HG03025 (cell line): Measurements from ENCODE around the gene VCL.
"Not testable (repeated sequence)": the region's sequence is repeated elsewhere in the genome, so short reads cannot be mapped to it uniquely, and the experiment has no call there.

ENCODE experiments used
- ATAC-seq: cut with Tn5 transposase; IDR thresholded peaks from one replicate; pipeline ENCODE4 v1.9.1; 2021; ENCODE audit warnings: mild to moderate bottlenecking, moderate library complexity; ENCODE audit not compliant: unreplicated experiment, low FRiP score

VCL gene

DNA sequence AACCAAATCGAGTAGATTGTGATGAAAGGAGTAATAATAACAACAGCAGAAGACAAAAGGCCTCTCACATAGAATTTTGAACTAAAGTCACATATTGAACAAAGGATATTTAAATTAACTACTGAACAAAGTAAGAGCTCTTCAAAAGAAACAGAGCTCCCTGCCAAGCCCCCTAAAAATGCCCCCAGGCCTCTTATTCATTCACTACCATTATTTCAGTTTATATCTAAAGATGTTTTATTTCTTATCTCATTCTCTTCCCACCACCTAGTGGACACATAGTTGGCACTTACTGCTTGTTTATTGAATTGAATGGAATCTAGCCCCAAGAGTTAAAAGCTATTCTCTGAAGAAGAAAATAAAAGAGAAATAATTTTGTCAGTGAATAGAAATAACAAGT is 37.4 kb downstream of the VCL start:
- no peak for ATAC-seq

DNA sequence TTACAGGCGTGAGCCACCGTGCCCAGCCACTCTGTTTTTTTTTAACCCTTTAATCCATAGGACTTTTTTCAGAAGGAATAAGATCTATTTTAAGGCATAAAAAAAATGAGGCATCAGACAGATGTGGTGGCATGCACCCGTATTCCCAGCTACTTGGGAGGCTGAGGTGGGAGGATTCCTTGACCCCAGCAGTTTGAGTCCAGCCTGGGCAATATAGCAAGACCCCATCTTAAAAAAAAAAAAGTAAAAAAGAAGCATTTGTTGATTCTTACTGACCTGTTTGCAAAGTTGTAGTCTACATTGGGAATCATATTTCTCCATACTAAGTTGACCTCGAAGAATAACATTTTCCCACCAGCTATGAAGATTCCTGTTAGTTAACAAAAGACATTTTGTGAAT is 38.6 kb downstream of the VCL start:
- ATAC-seq = no peak

DNA sequence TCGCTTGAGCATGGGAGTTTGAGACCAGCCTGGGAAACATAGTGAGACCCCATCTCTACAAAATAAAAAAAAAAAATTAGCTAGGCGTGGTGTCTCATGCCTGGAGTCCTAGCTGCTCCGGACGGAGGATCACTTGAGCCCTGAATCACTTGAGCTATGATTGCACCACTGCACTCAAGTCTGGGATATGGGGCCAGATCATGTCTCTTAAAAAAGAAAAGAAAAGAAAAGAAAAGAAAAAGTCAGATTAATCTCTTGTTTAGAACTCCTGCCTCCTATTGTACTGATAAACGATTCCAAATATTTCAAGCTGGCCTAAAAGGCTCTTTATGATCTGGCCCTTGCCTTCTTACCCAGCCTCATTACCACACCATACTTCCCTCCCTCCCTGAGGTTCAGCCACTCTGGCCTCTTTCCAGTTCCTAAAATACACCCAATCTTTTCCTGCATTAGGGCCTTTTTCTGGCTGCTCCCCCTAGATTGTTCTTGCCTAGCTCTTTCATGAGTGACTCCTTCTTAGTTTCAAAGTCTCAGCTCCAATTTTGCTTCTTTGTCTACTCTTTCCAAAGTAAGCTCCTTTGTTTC is 41.7 kb downstream of the VCL start:
- ATAC-seq = no peak

DNA sequence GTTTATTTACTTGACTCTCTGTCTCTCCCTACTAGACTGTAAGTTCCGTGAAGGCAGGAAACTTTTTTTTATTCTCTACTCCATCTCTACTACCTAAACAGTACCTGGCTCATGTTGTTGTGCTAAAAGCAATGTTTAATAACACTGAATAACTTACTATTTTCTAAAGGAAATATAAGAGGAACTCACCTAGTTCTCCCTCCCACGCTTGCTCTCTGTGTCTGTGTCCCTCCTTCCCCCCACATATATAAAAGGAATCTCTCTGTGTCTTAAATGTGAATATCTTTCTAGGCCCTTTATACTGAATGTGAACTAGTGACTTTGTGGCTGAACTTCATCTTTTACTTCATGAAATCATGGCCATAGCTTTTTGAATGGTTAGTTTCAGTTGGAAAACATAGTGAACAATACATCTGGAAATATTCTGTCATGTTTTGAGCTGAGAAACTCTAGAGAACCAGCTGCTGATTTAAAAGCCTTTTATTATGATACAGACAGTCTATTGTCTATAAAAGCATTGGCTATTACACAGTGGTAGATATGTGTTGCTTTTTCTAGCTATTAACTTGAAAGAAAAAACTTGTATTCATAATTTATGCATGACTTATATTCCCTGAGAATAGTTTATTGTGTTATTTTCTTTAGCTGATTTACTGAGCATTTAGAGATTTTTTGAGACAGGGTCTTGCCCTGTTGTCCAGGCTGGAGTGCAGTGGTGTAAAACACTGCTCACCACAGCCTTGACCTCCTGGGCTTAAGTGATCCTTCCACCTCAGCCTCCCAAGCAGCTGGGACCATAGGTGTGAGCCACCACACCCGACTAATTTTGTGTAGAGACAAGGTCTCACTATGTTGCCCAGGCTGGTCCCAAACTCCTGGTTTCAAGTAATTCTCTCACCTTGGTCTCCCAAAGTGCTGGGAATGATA is 42.5 kb downstream of the VCL start:
- ATAC-seq = no peak

DNA sequence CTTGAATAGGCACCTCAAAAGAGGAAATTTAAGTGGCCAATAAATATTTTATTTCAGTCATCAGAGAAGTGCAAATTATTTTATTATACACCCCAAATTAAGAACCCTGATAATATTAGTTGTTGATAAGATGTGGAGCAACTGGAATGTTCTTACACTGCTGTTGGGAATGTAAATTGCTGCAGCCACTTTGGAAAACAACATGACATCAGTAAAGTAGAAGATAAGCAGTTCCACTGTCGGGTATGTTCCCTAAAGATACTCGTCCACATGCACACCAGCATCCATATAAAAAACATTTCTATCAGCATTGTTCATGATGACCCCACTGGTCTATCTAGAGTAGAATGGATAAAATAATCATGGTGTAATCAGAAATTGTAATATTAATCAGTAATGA is 46.5 kb downstream of the VCL start:
- ATAC-seq = no peak

DNA sequence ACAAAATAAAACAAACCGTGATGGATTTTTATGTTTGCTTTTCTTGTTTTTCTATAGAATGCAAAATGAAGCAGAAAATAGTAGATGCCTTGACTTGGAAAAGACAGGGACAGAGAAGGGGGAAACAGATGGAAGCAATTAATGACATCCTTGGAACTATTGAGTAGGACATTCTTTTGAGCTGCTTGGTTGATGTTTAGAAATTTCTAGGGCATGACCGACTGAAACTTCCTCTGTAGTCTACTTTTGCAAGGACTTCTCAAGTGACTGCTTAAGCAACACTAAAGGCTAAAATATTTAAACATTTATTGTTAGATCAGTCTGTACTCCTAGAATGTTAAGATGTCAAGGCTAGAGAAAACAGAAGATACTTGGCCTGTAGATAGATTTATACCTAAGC is 49.4 kb downstream of the VCL start:
- no peak for ATAC-seq

DNA sequence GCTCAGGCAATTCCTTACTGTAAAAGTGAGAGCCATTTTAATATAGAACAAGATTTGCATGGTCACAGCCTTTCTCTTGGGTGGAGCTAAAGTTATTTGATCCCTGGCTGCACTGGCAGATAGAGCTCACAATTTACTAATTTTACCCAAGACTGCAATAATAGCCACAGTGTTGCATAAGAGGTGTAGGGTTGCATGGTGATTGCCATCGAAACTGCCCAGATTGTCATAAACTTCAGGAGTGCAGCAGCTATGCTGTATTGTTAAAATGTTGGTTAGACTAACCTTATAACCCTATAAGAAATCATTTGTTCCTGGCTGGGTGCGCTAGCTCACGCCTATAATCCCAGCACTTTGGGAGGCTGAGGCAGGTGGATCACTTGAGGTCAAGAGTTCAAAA is 50.0 kb downstream of the VCL start:
- ATAC-seq = no peak

DNA sequence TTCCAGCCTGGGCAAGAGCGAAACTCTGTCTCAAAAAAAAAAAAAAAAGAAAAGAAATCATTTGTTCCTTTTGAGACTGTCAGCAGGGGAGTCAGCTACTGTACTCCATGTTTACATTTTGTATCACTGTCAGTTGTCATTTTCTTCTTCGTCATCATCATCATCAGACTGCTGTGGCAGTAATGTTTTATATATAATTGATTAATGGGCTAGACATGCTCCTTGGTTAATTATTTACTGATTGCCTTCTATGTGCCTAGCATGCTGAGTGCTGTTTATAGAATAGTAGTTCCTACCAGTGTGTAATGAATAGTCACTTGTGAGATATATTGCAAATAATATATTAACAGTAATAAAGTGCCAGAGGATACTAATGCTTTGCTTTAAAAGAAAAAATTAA is 50.5 kb downstream of the VCL start:
- ATAC-seq = no peak

DNA sequence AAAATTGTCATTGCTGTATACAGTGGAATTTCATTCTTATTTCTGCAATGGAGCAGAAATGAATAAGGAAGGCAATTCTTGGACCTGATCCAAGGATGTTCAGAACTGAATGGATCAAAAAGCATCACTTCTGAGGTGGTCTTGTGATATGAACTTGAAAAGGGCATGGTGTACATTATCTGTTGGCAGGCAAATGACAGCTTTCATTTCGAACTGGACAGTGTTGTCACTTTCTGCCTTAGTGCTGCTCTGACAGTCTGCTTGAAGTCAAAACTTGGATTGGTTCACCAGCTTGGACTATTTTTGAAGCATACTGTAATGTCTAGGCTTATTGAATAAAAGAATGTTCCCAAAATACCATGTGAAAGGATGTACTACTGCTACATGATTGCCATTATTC is 52.0 kb downstream of the VCL start:
- ATAC-seq = no peak

DNA sequence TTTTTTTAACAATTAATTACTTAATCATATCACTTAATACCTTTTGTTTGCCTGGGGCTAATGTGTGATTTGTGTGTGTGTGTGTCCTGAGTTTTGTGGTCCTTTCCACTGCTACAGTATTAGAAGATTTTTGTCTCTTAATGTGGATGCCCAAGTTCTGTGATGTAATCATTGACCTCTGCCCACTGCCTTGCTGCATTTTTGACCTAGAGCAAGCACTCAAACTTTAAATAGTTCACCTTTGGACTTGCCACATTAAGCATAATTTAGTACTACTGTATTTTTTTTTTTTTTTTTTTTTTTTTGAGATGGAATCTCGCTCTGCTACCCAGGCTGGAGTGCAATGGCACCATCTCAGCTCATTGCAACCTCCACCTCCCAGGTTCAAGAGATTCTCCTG is 52.7 kb downstream of the VCL start:
- ATAC-seq = no peak

DNA sequence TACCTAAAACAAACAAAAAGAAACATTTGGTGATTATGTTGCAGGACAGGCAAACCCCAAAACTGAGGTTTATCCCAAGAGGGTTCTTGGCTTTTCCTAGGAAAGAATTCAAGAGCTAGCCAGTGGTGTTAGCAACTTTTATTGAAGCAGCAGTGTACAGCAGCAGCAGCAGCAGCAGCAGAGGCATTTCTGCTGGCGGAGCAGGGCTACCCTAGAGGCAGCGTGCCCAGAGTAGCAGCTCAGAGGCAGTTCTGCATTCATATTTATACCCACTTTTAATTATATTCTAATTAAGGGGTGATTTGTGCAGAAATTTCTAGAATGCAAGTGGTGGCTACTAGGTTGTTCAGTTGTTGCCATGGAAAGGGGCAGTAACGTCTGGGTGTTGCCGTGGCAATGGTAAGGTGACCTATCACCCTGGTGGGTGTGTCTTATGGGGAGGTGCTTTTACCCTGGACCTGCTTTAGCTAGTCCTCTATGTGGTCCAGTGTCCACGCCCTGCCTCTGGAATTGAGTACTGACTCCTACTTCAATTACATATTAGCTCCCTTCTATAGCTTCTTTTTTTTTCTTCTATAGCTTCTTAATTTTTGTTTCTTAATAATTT is 53.9 kb downstream of the VCL start:
- no peak for ATAC-seq

DNA sequence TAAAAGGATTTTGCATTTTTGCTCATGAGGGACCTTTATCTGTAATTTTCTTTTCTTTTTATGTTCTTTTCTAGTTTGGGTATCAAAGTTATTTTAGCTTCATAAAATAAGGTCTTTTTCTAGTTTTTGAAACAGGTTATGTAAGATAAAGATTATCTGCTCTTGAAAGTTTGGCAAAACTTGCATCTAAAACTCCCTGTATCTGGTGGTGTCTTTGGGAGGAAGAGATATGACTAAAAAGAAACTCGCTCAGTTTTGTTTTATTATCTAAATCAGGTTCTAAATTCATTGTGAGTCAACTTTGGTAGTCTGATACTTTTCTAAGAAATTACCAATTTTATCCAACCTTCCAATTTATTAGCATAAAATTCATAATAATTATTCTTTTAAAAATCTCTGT is 55.1 kb downstream of the VCL start:
- no peak for ATAC-seq

DNA sequence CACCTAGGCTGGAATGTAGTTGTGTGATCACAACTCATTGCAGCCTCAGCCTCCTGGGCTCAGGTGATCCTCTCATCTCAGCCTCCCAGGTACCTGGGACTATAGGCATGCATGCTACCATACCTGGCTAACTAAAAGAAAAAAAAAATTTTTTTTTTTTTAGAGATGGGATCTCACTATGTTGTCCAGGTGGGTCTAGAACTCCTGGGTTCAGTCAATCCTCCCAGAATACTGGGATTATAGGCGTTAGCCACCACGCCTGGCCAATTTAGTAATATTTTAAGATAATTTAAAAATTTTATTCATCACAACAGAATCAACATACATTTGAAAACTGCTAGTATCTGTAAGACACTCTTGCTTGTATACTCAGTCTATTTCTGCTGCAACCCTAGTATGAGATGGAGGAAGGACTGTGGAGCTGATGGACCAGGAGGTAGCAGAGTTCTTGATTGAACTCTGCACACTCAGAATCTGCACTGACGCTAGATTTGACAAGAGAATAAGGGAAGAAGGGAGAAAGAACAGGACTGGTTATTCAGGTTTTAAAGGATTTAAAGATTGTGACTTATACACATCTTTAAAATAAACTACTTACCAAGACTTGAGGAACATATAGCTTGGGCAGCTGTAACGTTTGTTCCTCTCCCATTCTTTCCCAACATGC is 57.6 kb downstream of the VCL start:
- no peak for ATAC-seq

DNA sequence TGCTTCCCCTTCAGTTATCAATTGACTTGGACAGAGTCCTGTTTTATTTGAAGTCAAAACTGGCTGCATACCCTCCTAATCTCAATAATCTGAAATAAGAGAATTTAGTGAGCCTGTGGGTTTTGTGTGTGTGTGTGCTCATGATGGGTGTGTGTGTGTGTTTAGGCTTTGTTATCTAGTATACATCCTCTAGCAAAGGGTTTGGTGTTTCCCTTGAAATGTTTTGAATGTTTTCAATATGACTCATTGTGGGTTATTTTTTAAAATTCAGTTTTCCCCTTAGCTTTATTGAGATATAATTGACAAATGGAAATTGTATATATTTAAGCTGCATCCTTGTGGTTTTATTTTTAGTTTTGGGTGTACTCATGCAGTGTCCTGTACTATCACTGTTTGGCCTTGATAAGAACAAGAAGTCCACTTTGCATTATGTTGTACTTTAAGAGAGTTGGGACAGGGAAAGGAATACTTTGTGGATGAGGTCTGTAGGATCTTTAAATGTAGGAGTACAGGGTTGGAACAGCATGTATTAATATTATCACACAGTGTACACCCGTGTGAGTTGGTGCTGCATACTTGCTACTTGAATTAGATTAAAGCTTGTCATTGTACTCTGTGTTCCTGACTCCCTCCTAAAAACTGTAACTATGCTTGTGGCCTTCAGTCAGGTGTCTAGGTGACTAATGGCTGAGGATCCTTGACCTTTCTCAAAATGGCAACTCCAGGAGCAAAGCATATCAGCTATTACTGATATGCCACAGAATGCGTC is 58.3 kb downstream of the VCL start:
- no peak for ATAC-seq

DNA sequence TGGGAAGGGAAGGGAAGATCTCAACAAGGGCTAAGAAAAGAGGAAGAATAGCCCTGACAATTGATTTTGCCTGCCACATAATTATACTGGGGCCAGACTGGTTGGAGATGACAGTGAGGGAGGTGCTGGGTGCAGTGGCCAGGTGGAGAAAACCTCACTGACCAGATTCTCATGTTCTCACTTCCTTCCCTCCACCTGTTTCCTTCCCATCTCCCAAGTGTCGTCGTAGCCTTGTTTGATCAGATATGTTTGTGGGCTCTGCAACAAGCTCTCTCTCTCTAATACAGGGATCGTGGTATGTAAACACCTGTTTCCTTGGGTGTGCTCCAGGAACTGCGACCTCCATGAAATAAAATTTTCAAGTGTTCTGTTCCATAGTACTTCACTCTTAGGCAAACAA is 60.2 kb downstream of the VCL start:
- ATAC-seq = no peak

DNA sequence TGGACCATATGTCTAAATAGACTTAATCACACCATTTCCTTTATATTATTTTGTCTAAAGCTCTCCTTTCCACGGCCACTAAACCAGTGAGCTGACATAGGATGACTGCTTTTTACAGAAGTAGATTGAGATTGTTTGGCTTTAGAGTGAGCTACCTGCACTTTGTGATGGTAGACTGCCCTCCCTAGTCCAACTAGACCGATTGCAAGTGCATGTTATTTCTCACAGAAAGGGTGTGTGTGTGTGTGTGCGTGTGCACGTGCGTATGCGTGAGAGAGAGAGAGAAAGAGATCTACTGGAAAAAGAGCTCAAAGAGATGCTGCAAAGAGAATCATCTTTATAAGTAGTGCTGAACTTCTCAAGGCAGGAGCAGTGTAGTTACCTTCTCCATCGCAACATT is 60.7 kb downstream of the VCL start:
- no peak for ATAC-seq

DNA sequence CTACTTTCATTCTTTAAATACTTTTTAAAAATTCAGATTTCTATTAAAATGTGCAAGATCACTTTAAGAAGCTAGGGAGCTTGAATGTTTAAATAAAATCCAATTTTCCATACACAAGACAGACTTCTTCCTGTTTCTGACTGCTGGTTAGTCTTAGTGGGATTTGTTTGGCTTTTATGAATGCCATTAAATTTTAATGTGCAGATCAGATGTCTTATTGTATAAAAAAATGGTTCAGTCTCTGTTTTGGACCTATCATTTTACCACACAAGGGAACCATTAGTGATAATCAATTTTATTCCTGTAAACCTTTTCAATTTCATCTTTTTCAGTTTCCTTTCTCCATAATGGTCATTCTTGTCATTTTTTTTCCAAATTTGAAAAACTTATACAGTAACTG is 63.2 kb downstream of the VCL start:
- no peak for ATAC-seq

DNA sequence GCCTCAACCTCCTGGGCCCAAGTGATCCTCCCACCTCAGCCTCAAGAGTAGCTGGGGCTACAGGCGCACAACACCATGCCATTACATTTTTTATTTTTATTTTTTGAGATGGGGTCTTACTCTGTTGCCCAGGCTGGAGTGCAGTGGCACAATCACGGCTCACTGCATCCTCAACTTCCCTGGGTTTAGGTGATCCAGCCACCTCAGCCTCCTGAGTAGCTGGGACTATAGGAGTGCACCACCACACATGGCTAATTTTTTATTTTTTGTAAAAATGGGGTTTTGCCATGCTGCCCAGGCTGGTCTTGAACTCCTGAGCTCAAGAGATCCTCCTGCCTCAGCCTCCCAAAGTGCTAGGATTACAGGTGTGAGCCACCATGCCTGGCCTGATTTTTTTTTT is 64.1 kb downstream of the VCL start:
- ATAC-seq = not testable (repeated sequence)

DNA sequence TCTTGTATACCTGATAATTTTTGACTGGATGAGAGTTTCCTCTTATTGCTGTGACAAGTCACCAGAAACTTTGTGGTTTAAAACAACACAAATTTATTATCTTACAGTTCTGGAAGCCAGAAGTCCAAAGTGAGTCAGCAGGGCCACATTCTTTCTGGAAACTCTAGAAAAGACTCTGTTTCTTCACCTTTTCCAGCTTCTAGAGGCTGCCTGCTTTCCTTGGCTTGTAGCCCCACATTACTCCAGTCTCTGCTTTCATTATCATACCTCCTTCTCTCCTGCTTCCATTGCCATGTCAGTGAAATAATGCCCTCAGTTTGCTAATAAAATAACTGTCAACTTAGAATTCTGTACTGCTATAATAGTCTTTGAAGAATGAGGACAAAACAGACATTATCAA is 65.3 kb downstream of the VCL start:
- no peak for ATAC-seq
